Keratinocyte (primary cell): Measurements from ENCODE around the gene CHST13. TPM values are rescaled to one million over a fixed set of nuclear protein-coding genes. Genes with fewer than 3 reads are reported as not detected.

Source experiments
- DNase-seq: peaks from one replicate; pipeline ENCODE4 v3.0.0-alpha.2; 2011; ENCODE audit warnings: low read depth, missing footprints, low spot score
- FAIRE-seq: peaks from 2 replicates; lab custom pipeline; 2011; peaks lifted over from hg19 to GRCh38; lab: Jason Lieb, UNC
- H2AFZ ChIP-seq: 2 replicates; pipeline ENCODE4 v1.6.0; 2012; ENCODE audit warnings: low read length, control low read depth, inconsistent platforms; ENCODE audit not compliant: control insufficient read depth
- H3K27ac ChIP-seq: 2 replicates; pipeline ENCODE4 v1.5.1; 2011; ENCODE audit warnings: low read length; ENCODE audit not compliant: control insufficient read depth, insufficient read depth
- H3K27me3 ChIP-seq: 3 replicates; pipeline ENCODE4 v1.6.0; 2011; ENCODE audit warnings: low read length; ENCODE audit not compliant: control insufficient read depth, insufficient read depth; ENCODE audit errors: extremely low read depth
- H3K36me3 ChIP-seq, 2 experiments: 2 replicates in 1 of 2; 3 replicates in 1 of 2; pipeline ENCODE4 v1.5.1; 2011; ENCODE audit warnings: low read length in 2 of 2, mild to moderate bottlenecking in 1 of 2; ENCODE audit not compliant: control insufficient read depth in 2 of 2, insufficient read depth in 2 of 2; ENCODE audit errors: extremely low read depth in 1 of 2
- H3K4me1 ChIP-seq: 3 replicates; pipeline ENCODE4 v1.5.1; 2011; ENCODE audit warnings: low read length; ENCODE audit not compliant: control insufficient read depth, insufficient read depth; ENCODE audit errors: extremely low read depth
- H3K4me2 ChIP-seq: 3 replicates; pipeline ENCODE4 v1.6.0; 2011; ENCODE audit warnings: low read depth, low read length; ENCODE audit not compliant: control insufficient read depth, insufficient read depth; ENCODE audit errors: extremely low read depth
- H3K4me3 ChIP-seq, 3 experiments: fragments of 200-600 bp in 1 of 3; sonication (generic) in 1 of 3; 2 replicates in 2 of 3; 3 replicates in 1 of 3; pipeline ENCODE4 v1.5.1; 2011 to 2016; ENCODE audit warnings: low read length in 3 of 3, mild to moderate bottlenecking in 3 of 3, control low read depth in 2 of 3, inconsistent platforms in 1 of 3, low read depth in 1 of 3, mixed read lengths in 1 of 3, mixed run types in 1 of 3, moderate library complexity in 1 of 3; ENCODE audit not compliant: control insufficient read depth in 2 of 3, insufficient read depth in 2 of 3; ENCODE audit errors: extremely low read depth in 1 of 3
- H3K79me2 ChIP-seq: 2 replicates; pipeline ENCODE4 v1.6.0; 2012; ENCODE audit warnings: low read length; ENCODE audit not compliant: control insufficient read depth, insufficient read depth
- H3K9ac ChIP-seq: 3 replicates; pipeline ENCODE4 v1.6.0; 2011; ENCODE audit warnings: low read length; ENCODE audit not compliant: control insufficient read depth, insufficient read depth; ENCODE audit errors: extremely low read depth
- H3K9me1 ChIP-seq: 3 replicates; pipeline ENCODE4 v1.6.0; 2011; ENCODE audit warnings: low read length; ENCODE audit not compliant: control insufficient read depth, insufficient read depth; ENCODE audit errors: extremely low read depth
- H3K9me3 ChIP-seq: 2 replicates; pipeline ENCODE4 v1.5.1; 2012; ENCODE audit warnings: low read depth, low read length; ENCODE audit not compliant: control insufficient read depth
- H4K20me1 ChIP-seq: 3 replicates; pipeline ENCODE4 v1.6.0; 2011; ENCODE audit warnings: low read length; ENCODE audit not compliant: control insufficient read depth, insufficient read depth; ENCODE audit errors: extremely low read depth
- EZH2 ChIP-seq: IDR thresholded peaks from one replicate; pipeline ENCODE4 v1.6.1; 2012; ENCODE audit warnings: inconsistent platforms, mild to moderate bottlenecking, low read length, moderate library complexity
- dilution Hi-C: fragments of 300-500 bp; cut with MboI; formaldehyde crosslinking; loops from one replicate; pipeline ENCODE4 v1.7.0; 2020; ENCODE audit warnings: low sequenced_read_pairs; ENCODE audit not compliant: extremely low pct_ligation_motif_present
- polyA plus RNA-seq, 5 experiments: library from polyadenylated mRNA; depleted of rRNA in 3 of 5; stranded (reverse) in 3 of 5; stranded (forward) in 1 of 5; unstranded in 1 of 5; fragments of >200 nt; gene quantifications; 1 replicate in 1 of 5; 2 replicates in 3 of 5; 3 replicates in 1 of 5; pipeline versions ENCODE4 v1.2.1 to v1.2.3, GENCODE V29; 2011 to 2012; ENCODE audit warnings: missing spikeins in 2 of 5, low read depth in 1 of 5, low replicate concordance in 1 of 5
- TF ChIP-seq, protein P1 (sequence below), 3 experiments: IDR thresholded peaks in 1 of 3; conservative IDR thresholded peaks in 1 of 3; optimal IDR thresholded peaks in 1 of 3; 2 replicates in 2 of 3; 3 replicates in 1 of 3; pipeline versions ENCODE3 to v1.5.1; 2011; ENCODE audit warnings: low read length in 3 of 3, mild to moderate bottlenecking in 3 of 3, moderate library complexity in 2 of 3, control low read depth in 1 of 3, inconsistent platforms in 1 of 3; ENCODE audit not compliant: insufficient read depth in 2 of 3; ENCODE audit errors: extremely low read depth in 1 of 3

The CHST13 gene
- polyA plus RNA-seq, 1 donor (not counting 4 experiments of a cell fraction or from before 2014, with no cell fraction given): not detected

DNA sequence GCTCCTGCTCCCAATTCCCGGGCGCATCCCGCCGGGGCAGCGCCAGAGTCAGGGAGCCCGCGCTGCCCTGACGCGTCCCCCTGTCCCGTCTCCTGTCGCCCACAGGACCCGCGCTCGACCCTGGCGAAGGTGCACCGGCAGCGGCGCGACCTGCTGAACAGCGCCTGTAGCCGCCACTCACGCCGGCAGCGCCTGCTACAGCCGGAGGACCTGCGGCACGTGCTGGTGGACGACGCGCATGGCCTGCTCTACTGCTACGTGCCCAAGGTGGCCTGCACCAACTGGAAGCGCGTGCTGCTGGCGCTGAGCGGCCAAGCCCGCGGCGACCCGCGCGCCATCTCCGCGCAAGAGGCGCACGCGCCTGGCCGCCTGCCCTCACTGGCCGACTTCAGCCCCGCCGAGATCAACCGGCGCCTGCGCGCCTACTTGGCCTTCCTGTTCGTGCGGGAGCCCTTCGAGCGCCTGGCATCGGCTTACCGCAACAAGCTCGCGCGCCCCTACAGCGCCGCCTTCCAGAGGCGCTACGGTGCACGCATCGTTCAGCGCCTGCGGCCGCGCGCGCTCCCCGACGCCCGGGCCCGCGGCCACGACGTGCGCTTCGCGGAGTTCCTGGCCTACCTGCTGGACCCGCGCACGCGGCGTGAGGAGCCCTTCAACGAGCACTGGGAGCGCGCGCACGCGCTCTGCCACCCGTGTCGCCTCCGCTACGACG is 17.8 kb downstream of the CHST13 start:
- TF ChIP-seq EZH2: no peak
- TF ChIP-seq, protein P1, sequence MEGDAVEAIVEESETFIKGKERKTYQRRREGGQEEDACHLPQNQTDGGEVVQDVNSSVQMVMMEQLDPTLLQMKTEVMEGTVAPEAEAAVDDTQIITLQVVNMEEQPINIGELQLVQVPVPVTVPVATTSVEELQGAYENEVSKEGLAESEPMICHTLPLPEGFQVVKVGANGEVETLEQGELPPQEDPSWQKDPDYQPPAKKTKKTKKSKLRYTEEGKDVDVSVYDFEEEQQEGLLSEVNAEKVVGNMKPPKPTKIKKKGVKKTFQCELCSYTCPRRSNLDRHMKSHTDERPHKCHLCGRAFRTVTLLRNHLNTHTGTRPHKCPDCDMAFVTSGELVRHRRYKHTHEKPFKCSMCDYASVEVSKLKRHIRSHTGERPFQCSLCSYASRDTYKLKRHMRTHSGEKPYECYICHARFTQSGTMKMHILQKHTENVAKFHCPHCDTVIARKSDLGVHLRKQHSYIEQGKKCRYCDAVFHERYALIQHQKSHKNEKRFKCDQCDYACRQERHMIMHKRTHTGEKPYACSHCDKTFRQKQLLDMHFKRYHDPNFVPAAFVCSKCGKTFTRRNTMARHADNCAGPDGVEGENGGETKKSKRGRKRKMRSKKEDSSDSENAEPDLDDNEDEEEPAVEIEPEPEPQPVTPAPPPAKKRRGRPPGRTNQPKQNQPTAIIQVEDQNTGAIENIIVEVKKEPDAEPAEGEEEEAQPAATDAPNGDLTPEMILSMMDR (optimal IDR thresholded peaks at IDR 0.05 in 1 of 3, IDR thresholded peaks at IDR 0.05 in 1 of 3, conservative IDR thresholded peaks at IDR 0.05 in 1 of 3; ENCODE audit: extremely low read depth in 1 of 3, insufficient read depth in 2 of 3, low read length in 3 of 3): no peak
- no peak overlapping the region for H2AFZ ChIP-seq
- no peak for FAIRE-seq

DNA sequence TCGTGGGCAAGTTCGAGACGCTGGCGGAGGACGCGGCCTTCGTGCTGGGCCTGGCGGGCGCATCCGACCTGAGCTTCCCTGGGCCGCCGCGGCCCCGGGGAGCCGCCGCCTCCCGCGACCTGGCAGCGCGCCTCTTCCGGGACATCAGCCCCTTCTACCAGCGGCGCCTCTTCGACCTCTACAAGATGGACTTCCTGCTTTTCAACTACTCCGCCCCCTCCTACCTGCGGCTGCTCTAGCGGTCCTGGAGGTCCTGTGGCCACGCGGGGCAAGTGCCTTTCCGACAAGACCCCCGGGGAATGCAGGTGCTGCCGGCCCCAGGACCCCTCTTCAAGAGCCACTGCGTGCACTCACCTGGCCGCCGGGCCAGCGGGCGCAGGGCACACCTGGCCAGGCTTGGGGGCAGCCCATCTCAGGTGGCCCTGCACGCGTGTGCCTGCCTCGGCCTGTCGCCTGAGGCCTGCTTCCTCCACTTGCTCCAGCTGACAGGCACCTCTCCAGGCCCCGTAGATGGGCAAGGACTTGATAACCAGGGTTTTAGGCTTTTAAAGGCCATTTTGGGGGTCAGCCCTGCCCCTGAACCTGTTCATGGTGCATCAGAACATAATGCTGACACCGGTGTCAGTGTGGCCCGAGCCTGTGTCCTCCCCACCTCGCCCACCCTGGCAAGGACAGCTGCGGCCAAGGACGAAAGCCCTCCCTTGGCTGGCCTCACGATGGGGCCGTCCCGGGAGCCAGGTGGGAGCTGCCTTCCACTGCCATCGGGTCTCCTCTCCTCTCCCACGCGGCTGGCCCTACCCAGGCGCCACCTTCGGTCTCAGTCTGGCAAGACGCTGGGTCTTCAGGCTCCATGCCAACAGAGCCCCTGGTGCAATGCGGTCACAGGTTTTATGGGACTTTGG is 18.6 kb downstream of the CHST13 start:
- Histone ChIP-seq H3K27ac (no peak overlapping the region), H4K20me1 (no peaks in the 10 kb centered on the region), H3K9me1 (no peaks in the 10 kb centered on the region), H3K4me3 (no peak overlapping the region), H3K9ac (no peak overlapping the region), H2AFZ (no peak overlapping the region), H3K79me2 (no peaks in the 10 kb centered on the region), H3K36me3 (no peaks in the 10 kb centered on the region), H3K9me3 (no peaks in the 10 kb centered on the region), H3K4me2 (no peak overlapping the region), H3K4me1 (peaks cover 11% of the 10 kb centered on the region), H3K27me3 (peaks cover 48% of the 10 kb centered on the region)
- dilution Hi-C loops: no loop called here
- FAIRE-seq (no peak), DNase-seq (no peak)
- TF ChIP-seq, protein P1 (optimal IDR thresholded peaks at IDR 0.05 in 1 of 3, IDR thresholded peaks at IDR 0.05 in 1 of 3, conservative IDR thresholded peaks at IDR 0.05 in 1 of 3; ENCODE audit: extremely low read depth in 1 of 3, insufficient read depth in 2 of 3, low read length in 3 of 3): no peak
- TF ChIP-seq EZH2: peak; percentile 40

More for the DNA sequence above, 17.8 kb downstream of the CHST13 start:
- Histone ChIP-seq H3K9me3 (no peaks in the 10 kb centered on the region), H3K27ac (no peak overlapping the region), H3K4me2 (no peak overlapping the region), H3K36me3 (no peaks in the 10 kb centered on the region), H3K79me2 (no peaks in the 10 kb centered on the region), H3K9ac (no peak overlapping the region), H3K27me3 (peaks cover 41% of the 10 kb centered on the region), H3K9me1 (no peaks in the 10 kb centered on the region), H3K4me3 (no peak overlapping the region), H3K4me1 (peaks cover 11% of the 10 kb centered on the region), H4K20me1 (no peaks in the 10 kb centered on the region)
- DNase-seq: no peak
- dilution Hi-C loops: no loop called here
